ENCODE results near the gene BORCS6. TPM values are rescaled to one million over a fixed set of nuclear protein-coding genes. Genes with fewer than 3 reads are reported as not detected.

The BORCS6 gene
- total and polyA plus RNA-seq, 2 of the 13 experiments (the other 11 are each of a cell fraction or from before 2014, with no cell fraction given), result 2.0 to 5.1 TPM

GRCh38 chr17:8173056-8173870, 16.7 kb downstream of the BORCS6 start (continued):
- TF ChIP-seq ZNF431 (CRISPR knock-in tag; IDR thresholded peaks at IDR 0.05; ENCODE audit: borderline replicate concordance, low read depth) (peak; percentile 88; the same call in 1 of the 2 replicates), SRSF9 (IDR thresholded peaks at IDR 0.05; ENCODE audit: borderline replicate concordance, insufficient read depth, low read depth, low read length, poor library complexity, severe bottlenecking) (no peak), ZNF232 (CRISPR knock-in tag; IDR thresholded peaks at IDR 0.05; ENCODE audit: borderline replicate concordance) (peak; percentile 96), IRX3 (CRISPR knock-in tag; IDR thresholded peaks at IDR 0.05; ENCODE audit: borderline replicate concordance, low read depth) (0 out of 2 replicates have a peak, but pooled peaks have one; percentile 77), ATAD3A (CRISPR knock-in tag; IDR thresholded peaks at IDR 0.05) (no peak), ZNF670 (CRISPR knock-in tag; IDR thresholded peaks at IDR 0.05; ENCODE audit: borderline replicate concordance) (peak; percentile 57; the same call in 1 of the 2 replicates), HIVEP1 (CRISPR knock-in tag; IDR thresholded peaks at IDR 0.05) (no peak), ZNF34 (CRISPR knock-in tag; IDR thresholded peaks at IDR 0.05; ENCODE audit: borderline replicate concordance) (no peak), MTA3 (CRISPR knock-in tag; IDR thresholded peaks at IDR 0.05) (no peak), PCBP1 (IDR thresholded peaks at IDR 0.05; ENCODE audit: borderline replicate concordance, low read depth, low read length) (no peak), ZNF264 (CRISPR knock-in tag; IDR thresholded peaks at IDR 0.05) (peak; percentile 97; the same call in 1 of the 2 replicates), TRIM24 (CRISPR knock-in tag; IDR thresholded peaks at IDR 0.05) (0 out of 2 replicates have a peak, but pooled peaks have one; percentile 44), KLF16 (CRISPR knock-in tag; IDR thresholded peaks at IDR 0.05) (peak; percentile 75 to 100; a peak in 3 of 4 replicates), NBN (conservative IDR thresholded peaks at IDR 0.05) (no peak), ZC3H13 (CRISPR knock-in tag; IDR thresholded peaks at IDR 0.05) (peak; percentile 97)
- TF ChIP-seq, protein P1, sequence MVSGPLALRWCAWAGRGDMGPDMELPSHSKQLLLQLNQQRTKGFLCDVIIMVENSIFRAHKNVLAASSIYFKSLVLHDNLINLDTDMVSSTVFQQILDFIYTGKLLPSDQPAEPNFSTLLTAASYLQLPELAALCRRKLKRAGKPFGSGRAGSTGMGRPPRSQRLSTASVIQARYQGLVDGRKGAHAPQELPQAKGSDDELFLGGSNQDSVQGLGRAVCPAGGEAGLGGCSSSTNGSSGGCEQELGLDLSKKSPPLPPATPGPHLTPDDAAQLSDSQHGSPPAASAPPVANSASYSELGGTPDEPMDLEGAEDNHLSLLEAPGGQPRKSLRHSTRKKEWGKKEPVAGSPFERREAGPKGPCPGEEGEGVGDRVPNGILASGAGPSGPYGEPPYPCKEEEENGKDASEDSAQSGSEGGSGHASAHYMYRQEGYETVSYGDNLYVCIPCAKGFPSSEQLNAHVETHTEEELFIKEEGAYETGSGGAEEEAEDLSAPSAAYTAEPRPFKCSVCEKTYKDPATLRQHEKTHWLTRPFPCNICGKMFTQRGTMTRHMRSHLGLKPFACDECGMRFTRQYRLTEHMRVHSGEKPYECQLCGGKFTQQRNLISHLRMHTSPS (CRISPR knock-in tag; IDR thresholded peaks at IDR 0.05; ENCODE audit: low read depth), result no peak
- TF ChIP-seq, protein P2, sequence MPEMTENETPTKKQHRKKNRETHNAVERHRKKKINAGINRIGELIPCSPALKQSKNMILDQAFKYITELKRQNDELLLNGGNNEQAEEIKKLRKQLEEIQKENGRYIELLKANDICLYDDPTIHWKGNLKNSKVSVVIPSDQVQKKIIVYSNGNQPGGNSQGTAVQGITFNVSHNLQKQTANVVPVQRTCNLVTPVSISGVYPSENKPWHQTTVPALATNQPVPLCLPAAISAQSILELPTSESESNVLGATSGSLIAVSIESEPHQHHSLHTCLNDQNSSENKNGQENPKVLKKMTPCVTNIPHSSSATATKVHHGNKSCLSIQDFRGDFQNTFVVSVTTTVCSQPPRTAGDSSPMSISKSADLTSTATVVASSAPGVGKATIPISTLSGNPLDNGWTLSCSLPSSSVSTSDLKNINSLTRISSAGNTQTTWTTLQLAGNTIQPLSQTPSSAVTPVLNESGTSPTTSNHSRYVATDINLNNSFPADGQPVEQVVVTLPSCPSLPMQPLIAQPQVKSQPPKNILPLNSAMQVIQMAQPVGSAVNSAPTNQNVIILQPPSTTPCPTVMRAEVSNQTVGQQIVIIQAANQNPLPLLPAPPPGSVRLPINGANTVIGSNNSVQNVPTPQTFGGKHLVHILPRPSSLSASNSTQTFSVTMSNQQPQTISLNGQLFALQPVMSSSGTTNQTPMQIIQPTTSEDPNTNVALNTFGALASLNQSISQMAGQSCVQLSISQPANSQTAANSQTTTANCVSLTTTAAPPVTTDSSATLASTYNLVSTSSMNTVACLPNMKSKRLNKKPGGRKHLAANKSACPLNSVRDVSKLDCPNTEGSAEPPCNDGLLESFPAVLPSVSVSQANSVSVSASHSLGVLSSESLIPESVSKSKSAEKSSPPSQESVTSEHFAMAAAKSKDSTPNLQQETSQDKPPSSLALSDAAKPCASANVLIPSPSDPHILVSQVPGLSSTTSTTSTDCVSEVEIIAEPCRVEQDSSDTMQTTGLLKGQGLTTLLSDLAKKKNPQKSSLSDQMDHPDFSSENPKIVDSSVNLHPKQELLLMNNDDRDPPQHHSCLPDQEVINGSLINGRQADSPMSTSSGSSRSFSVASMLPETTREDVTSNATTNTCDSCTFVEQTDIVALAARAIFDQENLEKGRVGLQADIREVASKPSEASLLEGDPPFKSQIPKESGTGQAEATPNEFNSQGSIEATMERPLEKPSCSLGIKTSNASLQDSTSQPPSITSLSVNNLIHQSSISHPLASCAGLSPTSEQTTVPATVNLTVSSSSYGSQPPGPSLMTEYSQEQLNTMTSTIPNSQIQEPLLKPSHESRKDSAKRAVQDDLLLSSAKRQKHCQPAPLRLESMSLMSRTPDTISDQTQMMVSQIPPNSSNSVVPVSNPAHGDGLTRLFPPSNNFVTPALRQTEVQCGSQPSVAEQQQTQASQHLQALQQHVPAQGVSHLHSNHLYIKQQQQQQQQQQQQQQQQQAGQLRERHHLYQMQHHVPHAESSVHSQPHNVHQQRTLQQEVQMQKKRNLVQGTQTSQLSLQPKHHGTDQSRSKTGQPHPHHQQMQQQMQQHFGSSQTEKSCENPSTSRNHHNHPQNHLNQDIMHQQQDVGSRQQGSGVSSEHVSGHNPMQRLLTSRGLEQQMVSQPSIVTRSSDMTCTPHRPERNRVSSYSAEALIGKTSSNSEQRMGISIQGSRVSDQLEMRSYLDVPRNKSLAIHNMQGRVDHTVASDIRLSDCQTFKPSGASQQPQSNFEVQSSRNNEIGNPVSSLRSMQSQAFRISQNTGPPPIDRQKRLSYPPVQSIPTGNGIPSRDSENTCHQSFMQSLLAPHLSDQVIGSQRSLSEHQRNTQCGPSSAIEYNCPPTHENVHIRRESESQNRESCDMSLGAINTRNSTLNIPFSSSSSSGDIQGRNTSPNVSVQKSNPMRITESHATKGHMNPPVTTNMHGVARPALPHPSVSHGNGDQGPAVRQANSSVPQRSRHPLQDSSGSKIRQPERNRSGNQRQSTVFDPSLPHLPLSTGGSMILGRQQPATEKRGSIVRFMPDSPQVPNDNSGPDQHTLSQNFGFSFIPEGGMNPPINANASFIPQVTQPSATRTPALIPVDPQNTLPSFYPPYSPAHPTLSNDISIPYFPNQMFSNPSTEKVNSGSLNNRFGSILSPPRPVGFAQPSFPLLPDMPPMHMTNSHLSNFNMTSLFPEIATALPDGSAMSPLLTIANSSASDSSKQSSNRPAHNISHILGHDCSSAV (CRISPR knock-in tag; IDR thresholded peaks at IDR 0.05; ENCODE audit: borderline replicate concordance), result no peak
- TF ChIP-seq, protein P3, sequence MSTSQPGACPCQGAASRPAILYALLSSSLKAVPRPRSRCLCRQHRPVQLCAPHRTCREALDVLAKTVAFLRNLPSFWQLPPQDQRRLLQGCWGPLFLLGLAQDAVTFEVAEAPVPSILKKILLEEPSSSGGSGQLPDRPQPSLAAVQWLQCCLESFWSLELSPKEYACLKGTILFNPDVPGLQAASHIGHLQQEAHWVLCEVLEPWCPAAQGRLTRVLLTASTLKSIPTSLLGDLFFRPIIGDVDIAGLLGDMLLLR (CRISPR knock-in tag; IDR thresholded peaks at IDR 0.05), result 0 out of 2 replicates have a peak, but pooled peaks have one; percentile 25

Data from HepG2 (cell line).